Measurements from ENCODE around the gene CRYBA1.

CRYBA1 gene

GRCh38 chr17:29283961-29284360 is 37.3 kb downstream of the CRYBA1 start:
- no peak for DNase-seq

- DNase-seq = no peak
Observed at GRCh38 chr17:29289852-29290251, 43.2 kb downstream of the CRYBA1 start.

GRCh38 chr17:29291163-29291752 is 44.6 kb downstream of the CRYBA1 start:
- DNase-seq = peak; percentile 90

GRCh38 chr17:29292071-29292991 is 45.7 kb downstream of the CRYBA1 start:
- DNase-seq = peak; percentile 87

GRCh38 chr17:29292992-29293889 is 46.6 kb downstream of the CRYBA1 start:
- DNase-seq = peak; percentile 82

- DNase-seq = peak; percentile 100
Observed at GRCh38 chr17:29293890-29294579, 47.4 kb downstream of the CRYBA1 start, which contains the start of gene NUFIP2. NUFIP2 (minus strand) TSS chr17:29294148; CDS start chr17:29294059, 89 bp downstream.

- DNase-seq = no peak
Observed at GRCh38 chr17:29294580-29294900, 47.9 kb downstream of the CRYBA1 start.

GRCh38 chr17:29295420-29295819 is 48.8 kb downstream of the CRYBA1 start:
- no peak for DNase-seq

- no peak for DNase-seq
Observed at GRCh38 chr17:29299031-29299430, 52.4 kb downstream of the CRYBA1 start.

GRCh38 chr17:29303386-29303785 is 56.7 kb downstream of the CRYBA1 start:
- no peak for DNase-seq
